ENCODE results near the gene RAPGEF5.

Gene RAPGEF5

GRCh38 chr7:22142572-22142971 is 214.4 kb downstream of the RAPGEF5 start:
- no peak for DNase-seq

- no peak for DNase-seq
Observed at GRCh38 chr7:22141355-22141754, 215.6 kb downstream of the RAPGEF5 start.

GRCh38 chr7:22140578-22140977 is 216.4 kb downstream of the RAPGEF5 start:
- no peak for DNase-seq

- DNase-seq, result no peak
Observed at GRCh38 chr7:22138886-22139285, 218.1 kb downstream of the RAPGEF5 start.

GRCh38 chr7:22138106-22138505 is 218.8 kb downstream of the RAPGEF5 start:
- DNase-seq, result no peak

- no peak for DNase-seq
Observed at GRCh38 chr7:22137466-22137865, 219.5 kb downstream of the RAPGEF5 start.

GRCh38 chr7:22137026-22137425 is 219.9 kb downstream of the RAPGEF5 start:
- DNase-seq, result no peak

GRCh38 chr7:22129819-22130580 is 227.0 kb downstream of the RAPGEF5 start:
- no peak for DNase-seq

- DNase-seq, result no peak
Observed at GRCh38 chr7:22129166-22129565, 227.8 kb downstream of the RAPGEF5 start.

GRCh38 chr7:22128528-22128920 is 228.4 kb downstream of the RAPGEF5 start:
- DNase-seq, result no peak

- DNase-seq, result no peak
Observed at GRCh38 chr7:22127835-22128527, 229.0 kb downstream of the RAPGEF5 start.

- no peak for DNase-seq
Observed at GRCh38 chr7:22125436-22125835, 231.5 kb downstream of the RAPGEF5 start.

- no peak for DNase-seq
Observed at GRCh38 chr7:22124941-22125340, 232.0 kb downstream of the RAPGEF5 start.

- DNase-seq, result no peak
Observed at GRCh38 chr7:22123139-22123538, 233.8 kb downstream of the RAPGEF5 start.

GRCh38 chr7:22121702-22122474 is 235.1 kb downstream of the RAPGEF5 start:
- no peak for DNase-seq

- no peak for DNase-seq
Observed at GRCh38 chr7:22120391-22121053, 236.4 kb downstream of the RAPGEF5 start.

GRCh38 chr7:22117222-22117621 is 239.7 kb downstream of the RAPGEF5 start:
- no peak for DNase-seq

GRCh38 chr7:22116451-22117030 is 240.4 kb downstream of the RAPGEF5 start:
- DNase-seq, result no peak

- no peak for DNase-seq
Observed at GRCh38 chr7:22115689-22116088, 241.3 kb downstream of the RAPGEF5 start.

GRCh38 chr7:22114440-22114981 is 242.4 kb downstream of the RAPGEF5 start:
- no peak for DNase-seq

GRCh38 chr7:22113041-22113440 is 243.9 kb downstream of the RAPGEF5 start:
- no peak for DNase-seq

GRCh38 chr7:22111661-22112060 is 245.3 kb downstream of the RAPGEF5 start:
- DNase-seq, result no peak
